BJ (cell line): ENCODE data around the gene CCDC126. TPM values are rescaled to one million over a fixed set of nuclear protein-coding genes. Genes with fewer than 3 reads are reported as not detected.

Experiments used
- CTCF ChIA-PET: fragments of 350-600 bp; formaldehyde crosslinking; extraction: SDS; loops from one replicate; lab custom pipeline; 2021; ENCODE audit warnings: antibody characterized with exemption, inconsistent platforms; lab: Yijun Ruan, JAX
- POLR2A ChIA-PET: fragments of 300-600 bp; sonication (Branson Sonifier 250); formaldehyde crosslinking; extraction: SDS; loops from one replicate; lab custom pipeline; 2021; ENCODE audit warnings: antibody characterized with exemption; lab: Charles Lee
- DNase-seq: peaks from one replicate; pipeline ENCODE4 v3.0.0-alpha.2; 2011; ENCODE audit warnings: low read depth
- H3K27me3 ChIP-seq: 2 replicates; pipeline ENCODE4 v1.6.0; 2011; ENCODE audit warnings: low read length; ENCODE audit not compliant: control insufficient read depth, insufficient read depth
- H3K36me3 ChIP-seq: 2 replicates; pipeline ENCODE4 v1.5.1; 2011; ENCODE audit warnings: low read length; ENCODE audit not compliant: control insufficient read depth, insufficient read depth
- H3K4me3 ChIP-seq: 2 replicates; pipeline ENCODE4 v1.5.1; 2011; ENCODE audit warnings: low read depth, mild to moderate bottlenecking, control low read depth, low read length
- polyA plus RNA-seq: library from polyadenylated mRNA; depleted of rRNA; stranded (reverse); fragments of >200 nt; gene quantifications from 2 replicates; pipeline ENCODE4 v1.2.3, GENCODE V29; 2011
- TF ChIP-seq, protein P1 (sequence below): IDR thresholded peaks from 2 replicates; pipeline ENCODE4 v1.5.1; 2011; ENCODE audit warnings: low read depth, mild to moderate bottlenecking, control low read depth, inconsistent platforms, low read length, moderate library complexity; ENCODE audit not compliant: insufficient read depth

Gene CCDC126
- polyA plus RNA-seq, 1 experiment, result 2.4 TPM

GRCh38 chr7:23600236-23600635 lies 3.1 kb downstream of the CCDC126 start:
- ChIA-PET CTCF (interaction anchor here (0.6 to 1.9 kb wide), 4 partner anchors 10 to 104 kb away, joined by 3 to 6 read pairs (median 4); no protein-coding TSS in a partner anchor), POLR2A (interaction anchor here (0.6 to 0.7 kb wide), 4 partner anchors 68 to 160 kb away, joined by 4 to 17 read pairs (median 11); no protein-coding TSS in a partner anchor)

GRCh38 chr7:23603632-23604295 lies 6.6 kb downstream of the CCDC126 start:
- ChIA-PET POLR2A (no interaction called here), CTCF (no interaction called here)
- TF ChIP-seq, protein P1, sequence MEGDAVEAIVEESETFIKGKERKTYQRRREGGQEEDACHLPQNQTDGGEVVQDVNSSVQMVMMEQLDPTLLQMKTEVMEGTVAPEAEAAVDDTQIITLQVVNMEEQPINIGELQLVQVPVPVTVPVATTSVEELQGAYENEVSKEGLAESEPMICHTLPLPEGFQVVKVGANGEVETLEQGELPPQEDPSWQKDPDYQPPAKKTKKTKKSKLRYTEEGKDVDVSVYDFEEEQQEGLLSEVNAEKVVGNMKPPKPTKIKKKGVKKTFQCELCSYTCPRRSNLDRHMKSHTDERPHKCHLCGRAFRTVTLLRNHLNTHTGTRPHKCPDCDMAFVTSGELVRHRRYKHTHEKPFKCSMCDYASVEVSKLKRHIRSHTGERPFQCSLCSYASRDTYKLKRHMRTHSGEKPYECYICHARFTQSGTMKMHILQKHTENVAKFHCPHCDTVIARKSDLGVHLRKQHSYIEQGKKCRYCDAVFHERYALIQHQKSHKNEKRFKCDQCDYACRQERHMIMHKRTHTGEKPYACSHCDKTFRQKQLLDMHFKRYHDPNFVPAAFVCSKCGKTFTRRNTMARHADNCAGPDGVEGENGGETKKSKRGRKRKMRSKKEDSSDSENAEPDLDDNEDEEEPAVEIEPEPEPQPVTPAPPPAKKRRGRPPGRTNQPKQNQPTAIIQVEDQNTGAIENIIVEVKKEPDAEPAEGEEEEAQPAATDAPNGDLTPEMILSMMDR, result no peak
- no peak for DNase-seq
- Histone ChIP-seq H3K4me3 (no peak overlapping the region), H3K27me3 (no peaks in the 10 kb centered on the region), H3K36me3 (no peaks in the 10 kb centered on the region)

More at GRCh38 chr7:23600236-23600635, 3.1 kb downstream of the CCDC126 start:
- TF ChIP-seq, protein P1, result no peak
- DNase-seq, result peak; percentile 45
- Histone ChIP-seq H3K36me3 (no peaks in the 10 kb centered on the region), H3K4me3 (no peak overlapping the region), H3K27me3 (0 out of 2 replicates have a peak, but pooled peaks cover 2% of the 10 kb centered on the region)

DNA sequence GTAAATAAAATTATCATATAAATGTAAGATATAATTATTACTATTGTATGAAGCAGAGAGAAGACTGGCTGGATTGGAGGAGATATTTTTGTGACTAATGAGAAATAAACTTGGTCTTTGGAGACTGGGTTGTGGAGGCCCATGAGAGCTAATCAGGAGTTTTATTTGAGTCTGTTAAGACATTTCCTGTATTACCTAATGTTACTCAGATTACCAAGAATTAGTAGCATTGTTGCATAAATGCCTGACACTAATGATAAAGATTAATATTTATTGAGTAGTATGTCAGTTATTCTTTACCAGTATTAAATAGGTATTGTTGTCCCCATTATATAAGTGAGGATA lies 7.1 kb downstream of the CCDC126 start:
- POLR2A ChIA-PET, result no interaction called here
- no peak for DNase-seq
- no peak overlapping the region for H3K4me3 ChIP-seq
- TF ChIP-seq, protein P1, result no peak
- H3K27me3 ChIP-seq, result no peaks in the 10 kb centered on the region
- CTCF ChIA-PET, result no interaction called here
- H3K36me3 ChIP-seq, result no peaks in the 10 kb centered on the region

- no peaks in the 10 kb centered on the region for H3K36me3 ChIP-seq
- no peak for DNase-seq
- POLR2A ChIA-PET, result no interaction called here
- TF ChIP-seq, protein P1, result no peak
- no peak overlapping the region for H3K4me3 ChIP-seq
- CTCF ChIA-PET, result interaction anchor here (0.7 kb wide), 1 partner anchor 55 kb away, joined by 3 read pairs; no protein-coding TSS in a partner anchor
- H3K27me3 ChIP-seq, result no peaks in the 10 kb centered on the region
These were observed 9.9 kb downstream of the CCDC126 start for GRCh38 chr7:23607130-23607529.

- no peak for DNase-seq
- Histone ChIP-seq H3K27me3 (no peaks in the 10 kb centered on the region), H3K36me3 (no peaks in the 10 kb centered on the region), H3K4me3 (no peak overlapping the region)
- TF ChIP-seq, protein P1, result no peak
- ChIA-PET CTCF (no interaction called here), POLR2A (no interaction called here)
These were observed 10.7 kb downstream of the CCDC126 start for GRCh38 chr7:23607866-23608265.
